GM23248 (cell line): Measurements from ENCODE around the gene SHISA8. TPM values are rescaled to one million over a fixed set of nuclear protein-coding genes. Genes with fewer than 3 reads are reported as not detected.

Experiments used
- DNase-seq: peaks from one replicate; pipeline ENCODE4 v3.0.0-alpha.2; 2015
- H2AFZ ChIP-seq: fragments of 200-600 bp; sonication (generic); 2 replicates; pipeline ENCODE4 v1.6.1; 2016; ENCODE audit warnings: antibody characterized with exemption
- H3F3A ChIP-seq: fragments of 200-600 bp; sonication (generic); 2 replicates; pipeline ENCODE4 v1.6.1; 2016; ENCODE audit warnings: mild to moderate bottlenecking, antibody characterized with exemption, mixed run types; ENCODE audit not compliant: insufficient read depth
- H3K27ac ChIP-seq: fragments of 200-600 bp; sonication (generic); 2 replicates; pipeline ENCODE4 v1.5.1; 2016; ENCODE audit warnings: mild to moderate bottlenecking
- H3K27me3 ChIP-seq: fragments of 200-600 bp; sonication (generic); replicated peaks from 2 replicates; pipeline ENCODE4 v1.6.1; 2016; ENCODE audit warnings: mild to moderate bottlenecking; ENCODE audit not compliant: insufficient read depth
- H3K36me3 ChIP-seq: fragments of 200-600 bp; sonication (generic); 2 replicates; pipeline ENCODE4 v1.6.1; 2016; ENCODE audit warnings: low read depth, mild to moderate bottlenecking
- H3K4me1 ChIP-seq: fragments of 200-600 bp; sonication (generic); 2 replicates; pipeline ENCODE4 v1.6.1; 2016; ENCODE audit warnings: mild to moderate bottlenecking; ENCODE audit not compliant: insufficient read depth
- H3K4me2 ChIP-seq: fragments of 200-600 bp; sonication (generic); one replicate; pipeline ENCODE4 v1.6.1; 2016; ENCODE audit warnings: mild to moderate bottlenecking; ENCODE audit not compliant: unreplicated experiment
- H3K4me3 ChIP-seq: fragments of 200-600 bp; sonication (generic); 2 replicates; pipeline ENCODE4 v1.5.1; 2016; ENCODE audit warnings: mild to moderate bottlenecking
- H3K79me2 ChIP-seq: fragments of 200-600 bp; sonication (generic); 2 replicates; pipeline ENCODE4 v1.6.1; 2016; ENCODE audit warnings: mild to moderate bottlenecking; ENCODE audit not compliant: insufficient read depth
- H3K9ac ChIP-seq: fragments of 200-600 bp; sonication (generic); 2 replicates; pipeline ENCODE4 v1.6.1; 2016; ENCODE audit warnings: mild to moderate bottlenecking
- H3K9me2 ChIP-seq: fragments of 200-600 bp; sonication (generic); 2 replicates; pipeline ENCODE4 v1.6.1; 2016; ENCODE audit warnings: mixed run types, mild to moderate bottlenecking, moderate library complexity; ENCODE audit not compliant: insufficient read depth
- H3K9me3 ChIP-seq: fragments of 200-600 bp; sonication (generic); one replicate; pipeline ENCODE4 v1.6.1; 2017; ENCODE audit warnings: low read depth
- H4K20me1 ChIP-seq: fragments of 200-600 bp; sonication (generic); 2 replicates; pipeline ENCODE4 v1.6.0; 2016; ENCODE audit not compliant: insufficient read depth
- EZH2 ChIP-seq: fragments of 200-600 bp; sonication (generic); IDR thresholded peaks from 2 replicates; pipeline ENCODE4 v1.6.1; 2018; ENCODE audit warnings: antibody characterized with exemption, mild to moderate bottlenecking; ENCODE audit not compliant: insufficient read depth, poor library complexity, severe bottlenecking
- EZH2phosphoT487 ChIP-seq: fragments of 200-600 bp; sonication (generic); IDR thresholded peaks from 2 replicates; pipeline ENCODE4 v1.6.1; 2018; ENCODE audit warnings: antibody characterized with exemption, moderate library complexity, mild to moderate bottlenecking, low read depth; ENCODE audit not compliant: insufficient read depth
- WGBS, 2 experiments: methylation state at CpG; one replicate each; pipeline ENCODE4 v1.1.6; 2015 to 2017; ENCODE audit warnings: low lambda C conversion rate in 2 of 2, low coverage in 1 of 2; ENCODE audit errors: missing lambda C conversion rate in 2 of 2; 5-methylcytosine and 5-hydroxymethylcytosine counted together
- in situ Hi-C: fragments of 300-500 bp; cut with MboI; formaldehyde crosslinking; loops from 2 replicates; pipeline ENCODE4 v1.15.0; 2020
- polyA plus RNA-seq: library from polyadenylated mRNA; unstranded; fragments of >200 nt; fragmentation: Nextera tagmentation; extraction: Ambion mirVana; gene quantifications from 2 replicates; pipeline ENCODE4 v1.2.1, GENCODE V29; 2016
- total RNA-seq: library from RNA; depleted of rRNA; stranded (reverse); fragments of >200 nt; shearing (Covaris generic); gene quantifications from 2 replicates; pipeline ENCODE4 v1.2.3, GENCODE V29; 2014; rRNA removed

Gene SHISA8
- total RNA-seq (not detected in 2 replicates), polyA plus RNA-seq (not detected in 2 replicates)

- no peaks in the 10 kb centered on the region for H3K36me3 ChIP-seq
- H2AFZ ChIP-seq: no peak within 1 kb of the TSS
- DNase-seq: peak; percentile 71
- peak within 1 kb of the TSS; percentile 37 for H3K4me2 ChIP-seq
- no peaks in the 10 kb centered on the region for H3K9me3 ChIP-seq
- TF ChIP-seq EZH2: peak; percentile 64
- no peak for TF ChIP-seq EZH2phosphoT487
- peaks cover 5% of the 10 kb centered on the region for H3K4me1 ChIP-seq
- H3K27me3 ChIP-seq: peaks cover 57% of the 10 kb centered on the region
- no peak within 1 kb of the TSS for H3K9ac ChIP-seq
- no peaks in the 10 kb centered on the region for H3K79me2 ChIP-seq
- H3F3A ChIP-seq: 0 out of 2 replicates have a peak, but pooled peaks cover 12% of the 10 kb centered on the region
- WGBS, 2 experiments: 4 to 6% methylated on average over 34 to 61 of the region's 63 CpGs
- no peaks in the 10 kb centered on the region for H3K9me2 ChIP-seq
- H4K20me1 ChIP-seq: no peaks in the 10 kb centered on the region
- in situ Hi-C loops: no loop called here
- H3K4me3 ChIP-seq: peak within 1 kb of the TSS; percentile 37; the same call in 1 of the 2 replicates
- H3K27ac ChIP-seq: no peak within 1 kb of the TSS
Observed at GRCh38 chr22:41915035-41915785, at the start of gene SHISA8. TSS of gene SHISA8 (minus strand) at chr22:41915074. CDS start at chr22:41914667, 407 bp downstream.

DNA sequence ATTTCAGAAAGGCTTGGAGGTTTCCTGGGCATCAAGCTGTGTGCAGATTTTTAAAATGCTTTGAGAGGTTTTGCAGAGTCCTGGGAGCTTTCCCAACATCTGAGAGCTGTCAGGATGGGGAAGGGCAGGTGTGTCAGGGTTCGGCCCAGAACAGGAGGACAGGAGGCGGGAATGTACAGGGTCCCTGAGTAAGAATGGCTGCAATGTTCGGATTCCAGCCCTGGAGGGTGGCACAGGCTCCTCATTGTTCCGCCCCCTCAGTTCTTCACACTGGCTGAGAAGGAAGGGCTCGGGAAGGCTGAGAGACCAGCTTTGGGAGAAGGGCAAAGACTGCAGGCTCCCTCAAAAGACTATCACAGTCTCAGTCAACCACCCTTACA lies 49.2 kb upstream of the SHISA8 start:
- Histone ChIP-seq H3K9me3 (no peaks in the 10 kb centered on the region), H4K20me1 (no peaks in the 10 kb centered on the region), H3K27me3 (no peaks in the 10 kb centered on the region), H3K9me2 (no peaks in the 10 kb centered on the region), H3K36me3 (no peaks in the 10 kb centered on the region), H3K9ac (no peak overlapping the region), H3F3A (peaks cover 4% of the 10 kb centered on the region; the same call in 1 of the 2 replicates), H3K79me2 (no peaks in the 10 kb centered on the region), H3K4me3 (no peak overlapping the region), H2AFZ (no peak overlapping the region), H3K4me2 (no peak overlapping the region), H3K27ac (no peak overlapping the region), H3K4me1 (no peaks in the 10 kb centered on the region)
- no peak for DNase-seq
- in situ Hi-C loops: loop anchor here (10.0 kb wide), 1 partner anchor 491 kb away; no protein-coding TSS in a partner anchor
- 50 to 80% methylated on average over 5 of the region's 5 CpGs for WGBS, 2 experiments
- no peak for TF ChIP-seq EZH2phosphoT487
- no peak for TF ChIP-seq EZH2

- no peak overlapping the region for H3K27ac ChIP-seq
- no peak for DNase-seq
- H3K4me3 ChIP-seq: no peak overlapping the region
- no peaks in the 10 kb centered on the region for H3K9me3 ChIP-seq
- H3F3A ChIP-seq: peaks cover 4% of the 10 kb centered on the region; the same call in 1 of the 2 replicates
- in situ Hi-C loops: loop anchor here (10.0 kb wide), 1 partner anchor 491 kb away; no protein-coding TSS in a partner anchor
- no peaks in the 10 kb centered on the region for H3K79me2 ChIP-seq
- TF ChIP-seq EZH2phosphoT487: no peak
- no peak for TF ChIP-seq EZH2
- no peak overlapping the region for H2AFZ ChIP-seq
- H3K9ac ChIP-seq: no peak overlapping the region
- no peaks in the 10 kb centered on the region for H4K20me1 ChIP-seq
- WGBS, 2 experiments: 58 to 60% methylated on average over 9 of the region's 9 CpGs
- no peaks in the 10 kb centered on the region for H3K27me3 ChIP-seq
- H3K4me1 ChIP-seq: no peaks in the 10 kb centered on the region
- no peaks in the 10 kb centered on the region for H3K36me3 ChIP-seq
- H3K9me2 ChIP-seq: no peaks in the 10 kb centered on the region
- no peak overlapping the region for H3K4me2 ChIP-seq
Observed at GRCh38 chr22:41963453-41964111, 48.7 kb upstream of the SHISA8 start.

DNA sequence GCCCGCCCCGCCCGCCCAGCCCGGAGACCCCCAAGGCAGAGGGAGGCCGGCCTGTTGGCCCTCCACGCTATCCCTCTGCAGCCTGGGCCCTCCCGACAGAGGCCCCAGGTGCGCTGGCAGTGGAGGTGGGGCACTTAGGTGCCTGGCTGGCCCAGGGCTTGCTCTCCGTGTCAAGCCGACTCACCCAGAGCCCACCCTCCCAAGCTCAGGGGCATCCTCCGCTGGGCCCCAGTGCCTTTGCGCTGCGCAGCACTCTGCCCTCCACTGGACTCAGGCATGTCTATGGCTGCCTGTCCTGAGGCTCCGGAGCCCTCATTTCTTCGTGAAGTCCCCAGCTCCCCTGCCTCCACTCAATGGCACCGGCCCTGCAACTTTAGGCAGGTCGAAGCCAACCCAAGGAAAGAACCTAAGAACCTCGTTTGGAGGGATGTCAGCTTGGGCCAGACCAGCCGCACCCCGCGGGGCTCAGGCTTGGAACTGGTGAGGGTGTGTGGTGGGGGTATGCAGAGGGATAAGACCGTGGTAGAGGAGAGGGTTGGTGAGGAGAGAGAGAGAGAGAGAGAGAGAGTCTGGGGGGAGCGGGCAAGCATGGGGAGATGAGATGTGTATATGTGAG lies 43.2 kb upstream of the SHISA8 start:
- 55 to 82% methylated on average over 13 to 21 of the region's 23 CpGs for WGBS, 2 experiments

More for the DNA sequence above, 43.2 kb upstream of the SHISA8 start:
- Histone ChIP-seq H3K27me3 (no peaks in the 10 kb centered on the region), H3K4me2 (no peak overlapping the region), H4K20me1 (no peaks in the 10 kb centered on the region), H3K9me2 (no peaks in the 10 kb centered on the region), H3K27ac (no peak overlapping the region), H3K9ac (peak overlapping the region; percentile 62; the same call in 1 of the 2 replicates), H3K4me3 (no peak overlapping the region; the same call in 1 of the 2 replicates), H2AFZ (0 out of 2 replicates have a peak overlapping the region, but pooled peaks have one; percentile 29), H3F3A (no peaks in the 10 kb centered on the region), H3K36me3 (no peaks in the 10 kb centered on the region), H3K9me3 (no peaks in the 10 kb centered on the region), H3K4me1 (no peaks in the 10 kb centered on the region), H3K79me2 (no peaks in the 10 kb centered on the region)
- in situ Hi-C loops: no loop called here
- TF ChIP-seq EZH2: no peak
- TF ChIP-seq EZH2phosphoT487: no peak
- DNase-seq: no peak
